ENCODE measurements around the gene ANO2.

Gene ANO2

GRCh38 chr12:5523396-5524115 lies 421.5 kb downstream of the ANO2 start:
- no peak for FAIRE-seq

DNA sequence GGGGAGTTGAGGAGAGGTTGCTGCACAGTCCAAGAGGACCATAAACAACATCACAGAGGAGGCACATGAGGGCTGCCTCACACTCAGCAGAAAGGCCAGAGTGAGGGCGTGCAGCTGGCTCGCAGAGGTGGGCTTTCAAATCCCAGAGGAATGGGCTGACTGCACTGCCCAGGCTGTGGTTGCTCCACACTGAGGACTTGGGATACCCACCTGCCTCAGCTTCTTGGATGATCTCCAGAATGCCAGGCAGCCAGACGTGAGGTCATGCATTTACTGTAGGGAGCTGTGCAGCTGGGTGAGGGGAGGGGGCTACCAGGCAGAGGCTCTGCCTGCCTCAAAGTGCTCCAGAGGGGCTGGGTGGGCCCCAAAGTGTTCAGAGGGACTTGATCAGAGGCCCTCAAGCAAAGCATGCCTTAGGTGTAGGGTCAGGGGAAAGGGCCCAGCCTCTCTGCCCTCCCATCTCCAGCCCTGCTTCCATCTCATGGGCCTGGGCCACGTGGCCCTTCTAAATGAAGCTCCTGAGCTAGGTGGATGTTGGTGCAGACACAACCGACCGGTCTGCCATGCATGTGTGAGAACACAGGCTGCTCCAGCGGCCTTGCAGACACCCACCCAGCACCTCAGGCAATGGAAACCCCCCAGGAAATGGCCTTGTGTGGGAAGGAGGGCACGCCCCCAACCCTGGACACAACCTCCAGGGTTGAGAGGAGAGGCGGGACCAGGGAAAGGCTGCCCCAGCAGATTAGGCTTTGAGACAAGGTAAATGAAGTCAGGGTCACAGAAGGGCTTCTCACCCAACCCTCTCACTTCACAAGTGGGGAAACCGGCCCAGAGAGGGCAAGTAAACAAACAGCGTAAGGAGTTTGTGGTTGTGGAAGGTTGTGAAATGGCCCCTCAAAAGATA lies 422.4 kb downstream of the ANO2 start:
- DNase-seq (ENCODE audit: insufficient read length, low spot score), result no peak
- FAIRE-seq, result no peak

More at GRCh38 chr12:5523396-5524115, 421.5 kb downstream of the ANO2 start:
- DNase-seq (ENCODE audit: insufficient read length, low spot score), result no peak

DNA sequence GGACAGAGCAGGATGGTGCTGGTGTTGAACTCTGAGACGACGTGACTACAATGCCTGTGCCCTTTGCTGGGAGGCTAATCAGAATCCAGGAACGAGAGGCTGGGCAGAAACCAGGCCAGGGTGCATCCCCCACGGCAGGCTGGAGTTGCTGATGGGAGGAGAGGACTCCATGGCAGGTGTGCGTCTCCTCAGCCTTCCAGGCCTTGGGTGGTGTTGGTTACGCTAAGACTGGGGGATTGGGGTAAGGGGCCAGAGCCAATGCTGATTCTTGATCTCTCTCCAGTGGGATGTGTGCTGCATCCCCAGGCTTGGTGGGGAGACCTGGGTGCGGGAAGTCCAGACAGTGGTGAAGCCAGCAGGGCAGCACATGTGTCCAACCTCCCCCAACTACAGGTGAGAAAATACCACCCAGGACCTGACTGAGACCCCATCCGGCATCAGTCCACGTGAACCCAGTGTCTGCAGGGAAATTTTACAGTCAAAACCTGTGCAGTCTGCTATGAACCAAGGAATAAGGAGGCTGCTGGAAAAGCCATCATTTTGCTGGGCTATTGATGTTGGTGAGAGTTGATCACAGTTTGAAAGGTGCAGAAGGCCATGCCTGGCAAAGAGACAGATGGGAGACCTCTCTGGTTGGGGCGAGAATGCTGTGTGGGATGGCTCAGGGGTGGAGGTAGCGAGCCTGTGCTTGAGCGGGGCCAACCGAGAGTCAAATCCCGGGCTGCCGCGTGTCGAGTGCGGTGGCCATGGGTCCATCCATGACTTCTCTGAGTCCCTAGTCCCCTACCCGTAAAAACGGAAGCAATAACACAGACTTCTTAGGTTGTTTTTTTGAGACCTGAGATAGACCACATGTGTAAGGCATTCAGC lies 423.4 kb downstream of the ANO2 start:
- no peak for FAIRE-seq
- no peak for DNase-seq (ENCODE audit: insufficient read length, low spot score)

- DNase-seq (ENCODE audit: insufficient read length, low spot score) (no peak), FAIRE-seq (no peak)
Observed at GRCh38 chr12:5520831-5521230, 424.2 kb downstream of the ANO2 start.

DNA sequence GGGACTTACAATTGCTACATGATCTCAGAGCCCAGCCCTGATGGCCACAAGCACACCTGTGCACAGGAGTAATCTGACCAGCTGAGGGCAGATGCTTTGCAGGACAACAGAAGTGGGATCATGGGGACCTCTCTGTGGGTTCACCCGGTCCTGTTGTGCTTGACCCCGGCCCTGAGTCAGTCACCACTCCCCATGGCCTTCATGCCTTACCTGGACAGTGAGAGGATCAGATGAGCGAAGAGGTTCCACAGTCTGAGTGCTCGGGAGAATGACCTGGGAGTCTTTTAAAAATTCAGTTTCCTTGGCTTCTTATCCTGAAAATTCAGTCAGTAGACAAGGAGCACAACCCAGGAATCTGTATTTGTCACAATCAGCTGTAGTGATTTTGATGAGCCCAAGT lies 425.0 kb downstream of the ANO2 start:
- no peak for FAIRE-seq
- DNase-seq (ENCODE audit: insufficient read length, low spot score), result no peak

DNA sequence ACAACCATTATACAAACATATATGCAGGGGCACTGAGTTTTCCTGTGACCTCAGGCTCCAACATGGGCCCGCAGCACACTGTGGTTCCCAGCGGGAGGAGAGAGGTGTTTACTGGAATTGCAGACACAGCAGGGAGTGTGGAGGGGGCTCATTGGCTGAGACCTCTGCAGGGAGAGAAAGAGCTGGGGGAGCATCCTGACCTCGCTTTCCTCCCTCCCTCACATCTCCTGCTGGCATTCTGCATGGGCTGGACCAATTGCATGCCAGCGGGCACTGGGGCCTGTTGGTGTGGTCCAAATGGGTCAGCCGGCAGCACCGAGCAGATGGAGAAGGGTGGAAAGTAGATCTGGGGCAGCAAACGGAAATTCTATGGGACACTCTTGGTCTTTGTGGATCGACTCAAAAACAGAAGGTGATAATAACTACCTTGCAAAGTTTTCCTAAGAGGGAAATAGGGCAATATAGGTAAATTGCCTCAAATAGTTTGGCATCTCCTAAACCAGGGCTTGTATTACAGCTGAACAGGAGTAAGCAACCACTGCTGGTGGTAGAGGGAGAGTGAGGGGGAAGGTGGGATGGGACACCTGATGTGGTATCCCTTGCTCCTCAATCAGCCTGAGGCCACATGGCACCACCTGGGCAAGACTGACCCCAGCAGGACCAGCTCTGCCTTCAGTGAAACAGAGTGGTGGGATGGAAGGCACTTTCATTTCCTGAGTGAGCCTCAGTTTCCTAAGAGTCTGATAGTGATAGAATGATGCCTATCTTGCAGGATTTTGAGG lies 426.3 kb downstream of the ANO2 start:
- no peak for DNase-seq (ENCODE audit: insufficient read length, low spot score)

GRCh38 chr12:5516371-5517241 lies 428.5 kb downstream of the ANO2 start:
- FAIRE-seq, result no peak
- DNase-seq (ENCODE audit: insufficient read length, low spot score), result no peak

More for the DNA sequence above, 426.3 kb downstream of the ANO2 start:
- FAIRE-seq, result no peak

DNA sequence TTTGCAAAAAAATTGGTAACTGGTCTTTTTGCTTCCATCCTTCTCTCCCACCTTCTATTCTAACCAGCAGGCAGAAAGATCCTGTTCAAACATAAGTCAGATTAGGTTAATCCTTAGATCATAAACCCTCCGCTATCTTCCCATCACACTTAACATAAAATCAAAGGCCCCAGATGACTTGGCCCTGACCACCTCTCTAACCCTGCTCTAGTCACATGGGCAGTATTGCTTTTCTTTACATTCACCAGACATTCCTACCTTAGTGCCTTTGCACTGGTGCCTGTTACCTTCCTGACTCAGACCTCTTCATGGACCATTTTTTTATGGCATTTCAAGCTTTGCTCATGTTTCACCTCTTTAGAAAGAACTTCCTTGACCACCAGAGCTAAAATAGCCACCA lies 429.6 kb downstream of the ANO2 start:
- no peak for DNase-seq (ENCODE audit: insufficient read length, low spot score)
- FAIRE-seq, result no peak

DNA sequence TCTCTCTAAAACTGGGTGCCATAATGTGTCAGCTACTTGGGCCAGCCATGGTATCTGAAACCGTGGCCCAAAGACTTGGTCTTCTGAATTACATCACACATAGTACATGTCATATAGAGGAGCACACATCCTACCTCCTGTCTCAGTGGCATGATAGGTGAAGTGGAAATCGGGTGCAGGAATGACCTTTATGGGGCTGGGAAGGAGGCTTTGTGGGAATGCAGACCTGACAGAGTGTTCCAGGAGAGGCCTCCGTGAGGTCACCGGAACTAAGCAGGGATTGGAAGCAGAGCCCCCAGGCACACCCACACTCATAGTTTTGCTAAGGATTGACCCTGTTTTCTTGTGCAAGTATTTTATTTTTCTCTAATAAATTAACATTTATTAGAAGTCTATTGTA lies 430.5 kb downstream of the ANO2 start:
- FAIRE-seq, result no peak
- no peak for DNase-seq (ENCODE audit: insufficient read length, low spot score)

- FAIRE-seq (no peak), DNase-seq (ENCODE audit: insufficient read length, low spot score) (no peak)
Observed at GRCh38 chr12:5514016-5514415, 431.0 kb downstream of the ANO2 start.

DNA sequence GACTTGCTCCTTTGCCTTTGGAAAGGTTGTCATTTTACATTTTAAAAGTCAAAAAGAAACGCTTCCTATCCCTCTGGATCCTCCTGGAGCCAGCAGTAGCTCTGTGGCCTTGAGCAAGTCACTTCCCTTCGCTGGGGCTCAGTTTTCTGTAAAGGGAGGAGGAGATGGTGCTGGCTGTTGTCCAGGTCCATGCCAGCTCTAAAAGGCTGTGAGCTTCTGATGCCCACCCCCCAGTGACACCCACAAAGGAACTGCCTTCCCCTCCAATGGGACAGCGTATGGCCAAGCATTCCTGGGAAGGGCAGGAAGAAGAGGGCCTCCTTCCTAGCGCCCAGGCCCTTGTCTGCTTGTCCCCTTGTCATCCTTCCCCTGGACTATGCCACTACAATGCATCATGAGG lies 431.7 kb downstream of the ANO2 start:
- no peak for FAIRE-seq
- no peak for DNase-seq (ENCODE audit: insufficient read length, low spot score)
